ENCODE data around the gene PRAMEF11.
A peak's percentile ranks its signal among the peaks of the same experiment; 100 is the strongest.
"Not testable (repeated sequence)": the region's sequence is repeated elsewhere in the genome, so short reads cannot be mapped to it uniquely, and the experiment has no call there.

Gene PRAMEF11

GRCh38 chr1:12799730-12800129 is 31.5 kb downstream of the PRAMEF11 start:
- TF ChIP-seq CTCF (conservative IDR thresholded peaks at IDR 0.05): no peak
- TF ChIP-seq ZFX (IDR thresholded peaks at IDR 0.05): no peak
- no peak overlapping the region for H3K27ac ChIP-seq

DNA sequence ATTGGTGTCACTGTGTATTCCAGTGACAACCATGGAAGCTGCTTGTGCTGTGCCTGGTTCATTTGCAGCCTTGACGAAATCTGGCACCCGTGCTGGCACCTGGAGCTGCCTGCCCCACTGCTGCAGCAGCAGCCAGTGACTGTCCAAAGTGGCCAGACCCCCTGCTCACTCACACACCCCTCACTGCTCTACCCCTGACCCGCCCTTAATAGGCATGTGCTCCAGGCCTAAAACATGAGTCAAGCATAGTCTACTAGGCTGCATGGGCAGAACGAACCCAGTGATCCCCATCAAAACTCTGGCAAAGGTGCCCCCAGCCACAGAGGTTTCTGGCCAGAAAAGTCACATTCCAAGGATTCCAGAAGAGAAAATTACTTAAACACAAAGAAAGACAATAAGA is 32.3 kb downstream of the PRAMEF11 start:
- no peak for TF ChIP-seq ZFX (IDR thresholded peaks at IDR 0.05)
- TF ChIP-seq CTCF (conservative IDR thresholded peaks at IDR 0.05): no peak
- H3K27ac ChIP-seq: no peak overlapping the region

GRCh38 chr1:12791097-12791496 is 40.1 kb downstream of the PRAMEF11 start, which contains the start of gene PRAMEF1:
TSS of gene PRAMEF1 (plus strand) at chr1:12791397. CDS start at chr1:12793228, 1,831 bp downstream.
- H3K27ac ChIP-seq: not testable (repeated sequence)

- not testable (repeated sequence) for H3K27ac ChIP-seq
Observed at GRCh38 chr1:12784729-12785128, 46.5 kb downstream of the PRAMEF11 start.

- TF ChIP-seq CTCF (conservative IDR thresholded peaks at IDR 0.05): peak; percentile 67
- H3K27ac ChIP-seq: not testable (repeated sequence)
Observed at GRCh38 chr1:12783783-12784182, 47.4 kb downstream of the PRAMEF11 start.

GRCh38 chr1:12781488-12781887 is 49.7 kb downstream of the PRAMEF11 start:
- H3K27ac ChIP-seq: not testable (repeated sequence)
- peak; percentile 25 for TF ChIP-seq CTCF (conservative IDR thresholded peaks at IDR 0.05)

DNA sequence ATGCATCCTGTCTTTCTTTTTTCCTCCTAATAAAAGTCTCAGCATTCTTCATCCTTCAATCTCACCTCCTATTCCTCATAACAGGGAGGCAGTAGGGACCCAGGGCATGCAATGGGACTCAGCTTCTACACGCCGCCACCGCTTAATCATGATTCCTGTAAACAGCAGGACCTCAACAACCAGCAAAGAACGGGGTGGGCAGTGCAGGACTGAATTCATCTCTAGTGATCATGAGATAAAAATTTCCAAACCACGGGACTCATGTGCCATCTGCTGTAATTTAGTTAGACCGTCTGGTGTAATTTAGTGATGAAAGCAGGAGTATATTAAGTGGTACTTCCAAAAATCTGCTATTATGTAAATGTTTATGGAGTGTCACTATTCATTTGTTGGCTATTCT is 52.3 kb downstream of the PRAMEF11 start:
- TF ChIP-seq CTCF (conservative IDR thresholded peaks at IDR 0.05): no peak
- TF ChIP-seq ZFX (IDR thresholded peaks at IDR 0.05): no peak
- H3K27ac ChIP-seq: no peak overlapping the region

DNA sequence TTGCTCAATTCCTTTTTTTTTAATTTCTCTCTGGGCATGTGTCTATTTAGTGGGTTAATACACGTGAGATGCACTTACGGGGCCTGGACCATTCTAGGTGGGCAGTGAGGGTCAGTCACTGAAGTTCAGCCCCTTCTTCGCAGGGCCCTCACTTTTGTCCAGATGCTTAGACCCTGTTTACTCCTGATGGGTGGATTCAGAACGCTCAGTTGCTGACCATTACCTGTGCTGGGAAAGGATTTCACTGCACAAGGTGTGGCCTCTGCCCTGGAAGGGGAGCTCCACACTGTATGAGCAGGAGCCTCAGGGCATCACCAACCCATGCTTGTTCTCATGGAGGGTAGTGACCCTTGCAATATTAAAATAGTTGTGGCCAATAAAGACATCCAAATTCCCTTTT is 53.1 kb downstream of the PRAMEF11 start:
- no peak overlapping the region for H3K27ac ChIP-seq
- TF ChIP-seq ZFX (IDR thresholded peaks at IDR 0.05): no peak
- TF ChIP-seq CTCF (conservative IDR thresholded peaks at IDR 0.05): no peak

All from C4-2B (cell line).